IMR-90 (cell line): ENCODE measurements around the gene LY6G6D. TPM values are rescaled to one million over a fixed set of nuclear protein-coding genes. Genes with fewer than 3 reads are reported as not detected.
A peak's percentile ranks its signal among the peaks of the same experiment; 100 is the strongest.

ENCODE experiments used
- ATAC-seq: fragments of 200-7000 bp; cut with Tn5 transposase; 2 replicates; pipeline ENCODE4 v1.9.1; 2020; ENCODE audit warnings: low read depth, mild to moderate bottlenecking, moderate library complexity
- BruUV-seq: library from RNA; stranded (reverse); fragments of 400-500 nt; replicated peaks from 2 replicates; lab custom pipeline; 2021; lab: Mats Ljungman, UMichigan
- CTCF ChIA-PET: fragments of 300-600 bp; formaldehyde crosslinking; extraction: SDS; loops from one replicate; lab custom pipeline; 2021; ENCODE audit warnings: antibody characterized with exemption; lab: Yijun Ruan, JAX
- POLR2A ChIA-PET: fragments of 300-600 bp; sonication (Branson Sonifier 250); formaldehyde crosslinking; loops from one replicate; lab custom pipeline; 2022; ENCODE audit warnings: antibody characterized with exemption; ENCODE audit not compliant: unreplicated experiment; lab: Charles Lee
- DNase-seq: peaks from one replicate; pipeline ENCODE4 v3.0.0; 2013
- H2AFZ ChIP-seq: replicated peaks from 2 replicates; pipeline ENCODE3; 2013; ENCODE audit warnings: low read length, mild to moderate bottlenecking; ENCODE audit not compliant: poor library complexity
- H2AK5ac ChIP-seq: 2 replicates; pipeline ENCODE4 v1.6.1; 2013; ENCODE audit warnings: low read depth, low read length, inconsistent platforms
- H2AK9ac ChIP-seq: replicated peaks from 2 replicates; pipeline ENCODE3; 2013; ENCODE audit warnings: mild to moderate bottlenecking, low read depth, low read length, moderate library complexity; ENCODE audit not compliant: poor library complexity
- H2BK120ac ChIP-seq: 2 replicates; pipeline ENCODE4 v1.6.1; 2013; ENCODE audit warnings: low read depth, low read length, inconsistent platforms
- H2BK15ac ChIP-seq: 3 replicates; pipeline ENCODE4 v1.6.1; 2013; ENCODE audit warnings: low read depth, low read length, inconsistent platforms
- H2BK20ac ChIP-seq: 2 replicates; pipeline ENCODE4 v1.6.1; 2013; ENCODE audit warnings: low read depth, mild to moderate bottlenecking, inconsistent platforms, low read length, moderate library complexity
- H2BK5ac ChIP-seq: 2 replicates; pipeline ENCODE4 v1.6.1; 2013; ENCODE audit warnings: mild to moderate bottlenecking, low read depth, low read length, inconsistent platforms; ENCODE audit not compliant: poor library complexity, severe bottlenecking
- H3K14ac ChIP-seq: replicated peaks from 2 replicates; pipeline ENCODE4 v1.6.1; 2013; ENCODE audit warnings: low read depth, low read length, inconsistent platforms
- H3K18ac ChIP-seq: 2 replicates; pipeline ENCODE4 v1.6.1; 2013; ENCODE audit warnings: low read depth, low read length, control low read depth
- H3K23ac ChIP-seq: 2 replicates; pipeline ENCODE4 v1.6.1; 2013; ENCODE audit warnings: low read depth, low read length, inconsistent platforms
- H3K27ac ChIP-seq: 2 replicates; pipeline ENCODE4 v1.5.1; 2013; ENCODE audit warnings: mild to moderate bottlenecking, control low read depth, low read length; ENCODE audit not compliant: insufficient read depth
- H3K27me3 ChIP-seq: 2 replicates; pipeline ENCODE4 v1.6.1; 2013; ENCODE audit warnings: low read length; ENCODE audit not compliant: control insufficient read depth, insufficient read depth
- H3K36me3 ChIP-seq: 2 replicates; pipeline ENCODE4 v1.6.1; 2013; ENCODE audit warnings: low read length, mixed read lengths; ENCODE audit not compliant: control insufficient read depth, insufficient read depth
- H3K4ac ChIP-seq: 2 replicates; pipeline ENCODE4 v1.6.1; 2013; ENCODE audit warnings: low read depth, low read length, inconsistent platforms
- H3K4me1 ChIP-seq: 2 replicates; pipeline ENCODE4 v1.6.1; 2013; ENCODE audit warnings: low read length, mixed read lengths; ENCODE audit not compliant: control insufficient read depth, insufficient read depth
- H3K4me2 ChIP-seq: 2 replicates; pipeline ENCODE4 v1.6.1; 2013; ENCODE audit warnings: low read depth, mild to moderate bottlenecking, control low read depth, low read length, moderate library complexity
- H3K4me3 ChIP-seq: 2 replicates; pipeline ENCODE4 v1.5.1; 2013; ENCODE audit warnings: low read depth, mild to moderate bottlenecking, control low read depth, low read length, moderate library complexity; ENCODE audit not compliant: insufficient read depth
- H3K56ac ChIP-seq: 2 replicates; pipeline ENCODE4 v1.6.1; 2013; ENCODE audit warnings: low read length, inconsistent platforms; ENCODE audit not compliant: insufficient read depth; ENCODE audit errors: extremely low read depth
- H3K79me1 ChIP-seq, 2 experiments: 2 replicates each; pipeline ENCODE4 v1.6.1; 2013; ENCODE audit warnings: low read length in 2 of 2, inconsistent platforms in 1 of 2, low read depth in 1 of 2
- H3K9ac ChIP-seq: 2 replicates; pipeline ENCODE4 v1.6.1; 2013; ENCODE audit warnings: low read depth, low read length, control low read depth
- H3K9me1 ChIP-seq: 2 replicates; pipeline ENCODE4 v1.6.1; 2013; ENCODE audit warnings: low read length, inconsistent platforms; ENCODE audit not compliant: insufficient read depth
- H3K9me3 ChIP-seq: 2 replicates; pipeline ENCODE4 v1.6.1; 2013; ENCODE audit warnings: low read length; ENCODE audit not compliant: control insufficient read depth, insufficient read depth
- H4K20me1 ChIP-seq: 2 replicates; pipeline ENCODE4 v1.6.1; 2013; ENCODE audit warnings: low read length, inconsistent platforms; ENCODE audit not compliant: insufficient read depth
- H4K5ac ChIP-seq: 2 replicates; pipeline ENCODE4 v1.6.1; 2013; ENCODE audit warnings: mild to moderate bottlenecking, low read depth, low read length, control low read depth
- H4K8ac ChIP-seq, 2 experiments: 2 replicates each; pipeline ENCODE4 v1.6.1; 2013; ENCODE audit warnings: low read depth in 2 of 2, low read length in 2 of 2, control low read depth in 1 of 2, inconsistent platforms in 1 of 2
- H4K91ac ChIP-seq: 2 replicates; pipeline ENCODE4 v1.6.1; 2013; ENCODE audit warnings: low read depth, low read length, inconsistent platforms; ENCODE audit not compliant: insufficient read depth
- POLR2A ChIP-seq: IDR thresholded peaks from 2 replicates; pipeline ENCODE4 v1.6.1; 2012; ENCODE audit warnings: mild to moderate bottlenecking, low read depth, low read length
- WGBS, 2 experiments: methylation state at CpG; one replicate each; pipeline versions ENCODE4 v1.1.5 to v1.1.7; 2013; ENCODE audit warnings: missing lambda C conversion rate in 2 of 2; ENCODE audit not compliant: insufficient read length in 1 of 2; ENCODE audit errors: extremely low coverage in 2 of 2; 5-methylcytosine and 5-hydroxymethylcytosine counted together
- dilution Hi-C: fragments of 300-500 bp; cut with HindIII; formaldehyde crosslinking; loops from one replicate; pipeline ENCODE4 v1.14.3; 2018; ENCODE audit warnings: low sequenced_read_pairs; ENCODE audit not compliant: unreplicated experiment
- in situ Hi-C: fragments of 300-500 bp; cut with MboI; formaldehyde crosslinking; loops from 3 replicates; pipeline ENCODE4 v1.14.3; 2019; ENCODE audit warnings: low sequenced_read_pairs, inconsistent platforms, mixed read lengths
- intact Hi-C: fragments of 100-400 bp; cut with micrococcal nuclease; formaldehyde crosslinking; loops from 2 replicates; pipeline ENCODE4 v1.10.0; 2022
- microRNA-seq, 2 experiments: library from miRNA; stranded (forward) in 1 of 2; unstranded in 1 of 2; fragments of 10-50 nt in 1 of 2; fragments of <30 nt in 1 of 2; gene quantifications in 1 of 2; microRNA quantifications in 1 of 2; one replicate each; pipeline versions ENCODE3 to v1.1.0; 2013 to 2020; ENCODE audit not compliant: insufficient read depth in 1 of 2, insufficient read length in 1 of 2, unreplicated experiment in 1 of 2
- polyA plus RNA-seq, 3 experiments: library from polyadenylated mRNA; depleted of rRNA; stranded (reverse); fragments of >200 nt; gene quantifications; 2 replicates each; pipeline ENCODE4 v1.2.3, GENCODE V29; 2012; ENCODE audit warnings: low replicate concordance in 1 of 3
- small RNA-seq, 5 experiments: library from RNA; depleted of rRNA; stranded (forward); fragments of <200 nt; gene quantifications; one replicate each; pipeline ENCODE3, GENCODE V24; 2012
- total RNA-seq: library from RNA; depleted of rRNA; stranded (reverse); fragments of >200 nt; gene quantifications from 2 replicates; pipeline ENCODE4 v1.2.3, GENCODE V29; 2012; rRNA removed

LY6G6D gene
- total and polyA plus RNA-seq, 2 of the 4 experiments (the other 2 are of a cell fraction) = not detected

DNA sequence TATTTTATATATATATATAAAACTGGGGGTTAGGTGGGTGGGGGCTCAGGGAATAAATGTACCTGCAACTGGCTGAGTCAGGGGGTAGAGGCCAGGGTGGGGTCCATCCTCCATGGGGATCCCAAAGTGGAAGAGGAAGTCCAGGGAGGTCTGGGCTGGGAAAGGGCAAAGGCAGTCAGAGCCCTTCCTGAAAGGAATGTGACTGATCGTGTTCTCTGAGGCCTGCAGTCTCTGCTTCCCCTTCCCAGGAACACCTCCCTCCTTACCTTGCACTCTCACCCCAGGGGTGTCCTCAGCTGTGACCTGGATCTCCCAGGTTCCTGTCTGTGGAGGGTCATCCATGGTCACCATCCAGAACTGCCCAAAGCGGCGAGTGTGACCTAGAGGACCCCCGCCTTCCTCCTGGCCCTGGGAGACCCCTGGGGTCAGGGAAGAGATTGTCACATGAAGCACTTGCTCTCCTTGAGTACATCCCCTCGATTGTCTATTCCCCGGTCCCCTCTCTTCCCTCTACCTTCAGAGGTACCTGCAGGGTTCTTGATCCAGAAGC lies 52.0 kb downstream of the LY6G6D start:
- H3K4ac ChIP-seq = no peak overlapping the region
- POLR2A ChIA-PET = no interaction called here
- H4K20me1 ChIP-seq = no peaks in the 10 kb centered on the region
- no peak overlapping the region for H3K4me2 ChIP-seq
- H4K8ac ChIP-seq = no peak overlapping the region
- H3K18ac ChIP-seq = no peak overlapping the region
- no TSS peak for BruUV-seq
- H3K36me3 ChIP-seq = no peaks in the 10 kb centered on the region
- no peak overlapping the region for H3K4me3 ChIP-seq
- H2BK15ac ChIP-seq = no peak overlapping the region
- H4K91ac ChIP-seq = no peak overlapping the region
- H2BK5ac ChIP-seq = no peak overlapping the region
- no CpG with 5 or more reads among the region's 6 CpGs for WGBS, 2 experiments
- peak overlapping the region; percentile 70 for H2AK9ac ChIP-seq
- H2AK5ac ChIP-seq = no peak overlapping the region
- dilution Hi-C loops (no loop called here), intact Hi-C loops (no loop called here), in situ Hi-C loops (no loop called here)
- no peak overlapping the region for H3K9ac ChIP-seq
- H2AFZ ChIP-seq = peak overlapping the region; percentile 72
- no peak for ATAC-seq
- no peaks in the 10 kb centered on the region for H3K9me3 ChIP-seq
- H3K9me1 ChIP-seq = peaks cover 9% of the 10 kb centered on the region
- peaks cover 4% of the 10 kb centered on the region for H3K4me1 ChIP-seq
- H2BK20ac ChIP-seq = no peak overlapping the region
- no peak overlapping the region for H3K27ac ChIP-seq
- H3K14ac ChIP-seq = no peak overlapping the region
- no peaks in the 10 kb centered on the region for H3K27me3 ChIP-seq
- CTCF ChIA-PET = no interaction called here
- no peak overlapping the region for H3K56ac ChIP-seq
- H4K5ac ChIP-seq = no peak overlapping the region
- H3K79me1 ChIP-seq = no peaks in the 10 kb centered on the region
- DNase-seq = no peak
- H3K23ac ChIP-seq = no peak overlapping the region
- H2BK120ac ChIP-seq = no peak overlapping the region
- TF ChIP-seq POLR2A = no peak

Small RNA genes lying within 50 kb of the gene (microRNA-seq; reads per million reads assigned to microRNA genes)
- gene LY6G6D (ENCODE audit: insufficient read depth, insufficient read length) = not detected
- 0.37 to 1.0 reads per million in 2 experiments for gene MIR4646 (ENCODE audit: insufficient read depth in 1 of 2, insufficient read length in 1 of 2, unreplicated experiment in 1 of 2)
- not detected for gene MSH5-SAPCD1 (ENCODE audit: insufficient read depth, insufficient read length)
- gene RNU6-850P (ENCODE audit: insufficient read depth, insufficient read length) = not detected
- gene SAPCD1 (ENCODE audit: insufficient read depth, insufficient read length) = not detected

Small RNA genes lying within 50 kb of the gene (small RNA-seq; reads per million reads assigned to genes)
- gene LY6G6D = 0 reads per million in 5 experiments
- 0 reads per million in 5 experiments for gene MIR4646
- 0 reads per million in 5 experiments for gene MSH5-SAPCD1
- gene RNU6-850P = 0 to 0.60 (median 0) reads per million in 5 experiments
- gene SAPCD1 = 0 reads per million in 5 experiments

Other genes starting within 250 kb of the LY6G6D start
Only the 30 nearest of the 41 such genes appear.
- gene LTA, start 143.1 kb upstream of the LY6G6D start, total RNA-seq = not detected in 2 replicates
- gene LTA, start 143.1 kb upstream of the LY6G6D start, polyA plus RNA-seq (2012; rRNA removed) = not detected in 2 replicates
- gene TNF, start 139.8 kb upstream of the LY6G6D start, total RNA-seq = not detected in 2 replicates
- not detected in 2 replicates for gene TNF, start 139.8 kb upstream of the LY6G6D start, polyA plus RNA-seq (2012; rRNA removed)
- not detected in 2 replicates for gene LTB, start 132.9 kb upstream of the LY6G6D start, total RNA-seq
- not detected in 2 replicates for gene LTB, start 132.9 kb upstream of the LY6G6D start, polyA plus RNA-seq (2012; rRNA removed)
- gene LST1, start 129.1 kb upstream of the LY6G6D start, total RNA-seq = not detected in 2 replicates
- not detected in 2 replicates for gene LST1, start 129.1 kb upstream of the LY6G6D start, polyA plus RNA-seq (2012; rRNA removed)
- not detected in 2 replicates for gene NCR3, start 122.3 kb upstream of the LY6G6D start, total RNA-seq
- gene NCR3, start 122.3 kb upstream of the LY6G6D start, polyA plus RNA-seq (2012; rRNA removed) = not detected in 2 replicates
- not detected in 2 replicates for gene AIF1, start 100.1 kb upstream of the LY6G6D start, total RNA-seq
- gene AIF1, start 100.1 kb upstream of the LY6G6D start, polyA plus RNA-seq (2012; rRNA removed) = not detected in 2 replicates
- 7.7 and 8.1 TPM in 2 replicates for gene PRRC2A, start 94.6 kb upstream of the LY6G6D start, total RNA-seq
- gene PRRC2A, start 94.6 kb upstream of the LY6G6D start, polyA plus RNA-seq (2012; rRNA removed) = 88.6 and 101 TPM in 2 replicates
- 40.7 and 41.4 TPM in 2 replicates for gene BAG6, start 62.7 kb upstream of the LY6G6D start, total RNA-seq
- gene BAG6, start 62.7 kb upstream of the LY6G6D start, polyA plus RNA-seq (2012; rRNA removed) = 134 and 151 TPM in 2 replicates
- 0.83 and 1.4 TPM in 2 replicates for gene APOM, start 59.5 kb upstream of the LY6G6D start, total RNA-seq
- gene APOM, start 59.5 kb upstream of the LY6G6D start, polyA plus RNA-seq (2012; rRNA removed) = 3.5 and 3.8 TPM in 2 replicates
- gene C6orf47, start 54.6 kb upstream of the LY6G6D start, total RNA-seq = 13.1 and 14.2 TPM in 2 replicates
- 8.9 and 9.0 TPM in 2 replicates for gene C6orf47, start 54.6 kb upstream of the LY6G6D start, polyA plus RNA-seq (2012; rRNA removed)
- gene GPANK1, start 50.4 kb upstream of the LY6G6D start, total RNA-seq = 6.1 and 7.2 TPM in 2 replicates
- gene GPANK1, start 50.4 kb upstream of the LY6G6D start, polyA plus RNA-seq (2012; rRNA removed) = 13.8 and 16.7 TPM in 2 replicates
- gene CSNK2B, start 49.3 kb upstream of the LY6G6D start, total RNA-seq = 218 and 240 TPM in 2 replicates
- 178 and 194 TPM in 2 replicates for gene CSNK2B, start 49.3 kb upstream of the LY6G6D start, polyA plus RNA-seq (2012; rRNA removed)
- gene LY6G5B, start 45.4 kb upstream of the LY6G6D start, total RNA-seq = 1.9 and 2.2 TPM in 2 replicates
- gene LY6G5B, start 45.4 kb upstream of the LY6G6D start, polyA plus RNA-seq (2012; rRNA removed) = 10.2 and 13.6 TPM in 2 replicates
- gene LY6G5C, start 34.3 kb upstream of the LY6G6D start, total RNA-seq = 0.18 TPM in 1 of 2 replicates, not detected in the other
- gene LY6G5C, start 34.3 kb upstream of the LY6G6D start, polyA plus RNA-seq (2012; rRNA removed) = 2.0 and 2.1 TPM in 2 replicates
- 30.3 and 35.1 TPM in 2 replicates for gene ABHD16A, start 12.0 kb upstream of the LY6G6D start, total RNA-seq
- 31.5 and 34.6 TPM in 2 replicates for gene ABHD16A, start 12.0 kb upstream of the LY6G6D start, polyA plus RNA-seq (2012; rRNA removed)
- gene LY6G6F, start 8.5 kb upstream of the LY6G6D start, total RNA-seq = not detected in 2 replicates
- gene LY6G6F, start 8.5 kb upstream of the LY6G6D start, polyA plus RNA-seq (2012; rRNA removed) = not detected in 2 replicates
- not detected in 2 replicates for gene LY6G6C, start 6.4 kb downstream of the LY6G6D start, total RNA-seq
- gene LY6G6C, start 6.4 kb downstream of the LY6G6D start, polyA plus RNA-seq (2012; rRNA removed) = not detected in 2 replicates
- not detected in 2 replicates for gene MPIG6B, start 8.0 kb downstream of the LY6G6D start, total RNA-seq
- not detected in 2 replicates for gene MPIG6B, start 8.0 kb downstream of the LY6G6D start, polyA plus RNA-seq (2012; rRNA removed)
- gene DDAH2, start 14.0 kb downstream of the LY6G6D start, total RNA-seq = 40.0 and 40.7 TPM in 2 replicates
- gene DDAH2, start 14.0 kb downstream of the LY6G6D start, polyA plus RNA-seq (2012; rRNA removed) = 57.9 and 58.4 TPM in 2 replicates
- 992 and 1,185 TPM in 2 replicates for gene CLIC1, start 21.2 kb downstream of the LY6G6D start, total RNA-seq
- 692 and 706 TPM in 2 replicates for gene CLIC1, start 21.2 kb downstream of the LY6G6D start, polyA plus RNA-seq (2012; rRNA removed)
- gene MSH5, start 24.7 kb downstream of the LY6G6D start, total RNA-seq = 4.7 and 5.6 TPM in 2 replicates
- gene MSH5, start 24.7 kb downstream of the LY6G6D start, polyA plus RNA-seq (2012; rRNA removed) = 14.5 and 15.7 TPM in 2 replicates
- not detected in 2 replicates for gene SAPCD1, start 47.3 kb downstream of the LY6G6D start, total RNA-seq
- 2.2 and 2.3 TPM in 2 replicates for gene SAPCD1, start 47.3 kb downstream of the LY6G6D start, polyA plus RNA-seq (2012; rRNA removed)
- under 0.01 and 0.28 TPM in 2 replicates for gene VWA7, start 62.0 kb downstream of the LY6G6D start, total RNA-seq
- gene VWA7, start 62.0 kb downstream of the LY6G6D start, polyA plus RNA-seq (2012; rRNA removed) = 1.0 and 1.4 TPM in 2 replicates
- gene VARS1, start 80.4 kb downstream of the LY6G6D start, total RNA-seq = 32.2 and 41.2 TPM in 2 replicates
- gene VARS1, start 80.4 kb downstream of the LY6G6D start, polyA plus RNA-seq (2012; rRNA removed) = 39.6 and 42.0 TPM in 2 replicates
- 48.0 and 56.3 TPM in 2 replicates for gene LSM2, start 91.6 kb downstream of the LY6G6D start, total RNA-seq
- 55.0 and 61.0 TPM in 2 replicates for gene LSM2, start 91.6 kb downstream of the LY6G6D start, polyA plus RNA-seq (2012; rRNA removed)
- 1.3 and 1.4 TPM in 2 replicates for gene HSPA1L, start 99.9 kb downstream of the LY6G6D start, total RNA-seq
- gene HSPA1L, start 99.9 kb downstream of the LY6G6D start, polyA plus RNA-seq (2012; rRNA removed) = 0.97 and 1.0 TPM in 2 replicates
- gene HSPA1A, start 100.2 kb downstream of the LY6G6D start, total RNA-seq = 94.6 and 102 TPM in 2 replicates
- gene HSPA1A, start 100.2 kb downstream of the LY6G6D start, polyA plus RNA-seq (2012; rRNA removed) = 93.1 and 95.3 TPM in 2 replicates
- 93.6 and 118 TPM in 2 replicates for gene HSPA1B, start 112.4 kb downstream of the LY6G6D start, total RNA-seq
- 59.4 and 61.1 TPM in 2 replicates for gene HSPA1B, start 112.4 kb downstream of the LY6G6D start, polyA plus RNA-seq (2012; rRNA removed)
- 23.6 and 28.5 TPM in 2 replicates for gene NEU1, start 147.5 kb downstream of the LY6G6D start, total RNA-seq
- 36.2 and 37.3 TPM in 2 replicates for gene NEU1, start 147.5 kb downstream of the LY6G6D start, polyA plus RNA-seq (2012; rRNA removed)
- 0.36 TPM in 1 of 2 replicates, not detected in the other for gene SLC44A4, start 163.6 kb downstream of the LY6G6D start, total RNA-seq
- 0.14 and 0.19 TPM in 2 replicates for gene SLC44A4, start 163.6 kb downstream of the LY6G6D start, polyA plus RNA-seq (2012; rRNA removed)